PC-9 (cell line): ENCODE results near the gene ZXDB. TPM values are rescaled to one million over a fixed set of nuclear protein-coding genes. Genes with fewer than 3 reads are reported as not detected.

Experiments
- total RNA-seq: library from RNA; stranded (reverse); gene quantifications from 2 replicates; pipeline ENCODE4 v1.2.3, GENCODE V29; 2021

The ZXDB gene
- total RNA-seq, 1 experiment from 2014 or later = 9.1 TPM

Other genes with a start within 250 kb of the ZXDB start
- gene NLRP2B, start 88.2 kb downstream of the ZXDB start, total RNA-seq = not detected in 2 replicates